Fibroblast of the aortic adventitia (primary cell): ENCODE data around the gene TXNDC12. TPM values are rescaled to one million over a fixed set of nuclear protein-coding genes. Genes with fewer than 3 reads are reported as not detected.

Source experiments
- DNase-seq: peaks from one replicate; pipeline ENCODE4 v3.0.0-alpha.2; 2010; ENCODE audit warnings: low read depth
- H3K4me3 ChIP-seq: 2 replicates; pipeline ENCODE4 v1.5.1; 2011; ENCODE audit warnings: low read depth, mild to moderate bottlenecking, control low read depth, low read length, moderate library complexity
- CTCF ChIP-seq: IDR thresholded peaks from 2 replicates; pipeline ENCODE4 v1.5.1; 2011; ENCODE audit warnings: mild to moderate bottlenecking, low read length, control low read depth, inconsistent platforms; ENCODE audit not compliant: insufficient read depth
- total RNA-seq: library from RNA; depleted of rRNA; stranded (reverse); fragments of >200 nt; gene quantifications from 2 replicates; pipeline ENCODE4 v1.2.3, GENCODE V29; 2012; ENCODE audit warnings: low replicate concordance

Gene TXNDC12
- total RNA-seq, 1 donor, result 58.8 TPM

DNA sequence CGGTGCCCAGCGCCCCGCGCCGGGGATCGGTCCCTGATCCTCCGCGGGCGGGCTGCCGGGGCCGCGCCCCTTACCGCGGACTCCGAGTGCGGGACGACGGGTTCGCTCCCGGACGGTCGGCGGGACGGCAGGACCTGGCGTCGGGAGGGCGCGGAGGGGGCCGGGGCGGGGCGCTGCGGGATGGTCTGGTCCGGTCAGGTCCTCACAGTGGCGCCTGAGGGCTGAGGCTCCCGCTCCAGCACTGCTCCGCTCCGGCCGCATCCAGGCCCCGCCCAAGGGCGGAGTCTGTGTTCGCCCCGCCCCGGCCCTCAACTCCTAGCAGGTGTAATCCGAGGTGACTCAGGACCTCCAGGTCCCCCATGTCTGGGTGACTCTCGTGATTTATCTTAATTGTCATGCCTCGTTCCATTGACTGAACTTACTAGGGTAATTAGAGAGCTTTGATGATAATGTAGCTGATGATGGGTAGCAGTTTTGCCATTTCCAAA is 64.5 kb downstream of the TXNDC12 start, which contains the start of gene RAB3B:
Gene RAB3B, minus strand, starts transcription at position 223 of the 488 bp plus-strand sequence. CDS start 13,583 bp downstream, outside the sequence.
- TF ChIP-seq CTCF, result no peak
- H3K4me3 ChIP-seq, result peak within 1 kb of the TSS; percentile 69
- DNase-seq, result peak; percentile 57

- no peak for TF ChIP-seq CTCF
- peak overlapping the region; percentile 69 for H3K4me3 ChIP-seq
- no peak for DNase-seq
Observed at GRCh38 chr1:51989582-51990477, 65.2 kb downstream of the TXNDC12 start.

DNA sequence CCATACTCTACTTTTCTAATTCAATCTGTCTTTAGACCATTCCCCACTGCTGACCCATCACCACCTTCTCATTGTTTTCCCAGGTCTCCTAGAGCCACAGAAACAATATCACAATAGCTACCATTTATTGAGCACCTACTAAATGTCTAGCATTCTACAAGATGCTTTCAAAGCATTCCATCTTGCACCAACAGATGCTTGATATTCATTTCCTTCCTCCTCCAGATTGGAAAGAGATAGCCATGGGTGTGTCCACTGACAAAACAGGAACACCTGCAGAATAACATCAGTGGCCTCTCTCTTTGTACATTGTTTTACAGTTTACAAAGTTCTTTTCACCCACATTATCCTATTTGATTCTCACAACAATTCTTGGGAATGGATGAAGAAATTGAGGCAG is 66.7 kb downstream of the TXNDC12 start:
- DNase-seq, result no peak
- no peak overlapping the region for H3K4me3 ChIP-seq
- TF ChIP-seq CTCF, result no peak

DNA sequence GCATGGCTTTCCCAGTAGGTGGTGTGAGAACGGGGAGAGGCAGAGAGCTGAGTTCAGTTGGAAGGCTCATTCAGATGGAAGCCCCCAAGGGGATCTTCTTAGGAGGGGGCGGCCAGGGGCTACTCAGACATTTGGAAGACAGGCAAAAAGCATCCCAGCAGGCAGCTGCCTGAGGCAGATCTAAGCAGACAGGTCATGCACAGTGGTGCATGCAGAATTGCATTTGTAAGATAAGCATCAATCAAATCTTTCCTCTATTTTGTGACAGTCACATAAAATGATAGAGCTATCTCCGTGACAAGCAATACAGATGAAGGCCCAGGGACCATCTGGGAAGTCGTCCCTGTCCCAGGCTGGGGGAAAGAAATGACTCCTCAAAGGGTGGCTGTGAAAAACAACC is 68.3 kb downstream of the TXNDC12 start:
- H3K4me3 ChIP-seq, result no peak overlapping the region
- no peak for TF ChIP-seq CTCF
- no peak for DNase-seq

DNA sequence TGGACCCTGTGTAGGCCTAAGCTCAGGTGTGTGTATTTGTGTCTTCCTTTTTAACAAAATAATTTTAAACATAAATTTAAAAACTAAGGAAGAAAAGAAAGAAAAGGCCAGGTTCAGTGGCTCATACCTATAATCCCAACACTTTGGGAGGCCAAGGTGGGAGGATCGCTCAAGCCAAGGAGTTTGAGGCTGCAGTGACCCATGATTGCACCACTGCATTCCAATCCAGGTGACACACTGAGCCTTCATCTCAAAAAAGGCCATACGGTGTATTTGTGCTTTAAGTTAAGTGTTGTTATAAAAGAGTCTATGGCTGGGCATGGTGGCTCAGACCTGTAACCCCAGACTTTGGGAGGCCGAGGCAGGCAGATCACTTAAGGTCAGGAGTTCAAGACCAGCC is 72.8 kb downstream of the TXNDC12 start:
- TF ChIP-seq CTCF, result no peak
- H3K4me3 ChIP-seq, result no peak overlapping the region
- DNase-seq, result no peak

DNA sequence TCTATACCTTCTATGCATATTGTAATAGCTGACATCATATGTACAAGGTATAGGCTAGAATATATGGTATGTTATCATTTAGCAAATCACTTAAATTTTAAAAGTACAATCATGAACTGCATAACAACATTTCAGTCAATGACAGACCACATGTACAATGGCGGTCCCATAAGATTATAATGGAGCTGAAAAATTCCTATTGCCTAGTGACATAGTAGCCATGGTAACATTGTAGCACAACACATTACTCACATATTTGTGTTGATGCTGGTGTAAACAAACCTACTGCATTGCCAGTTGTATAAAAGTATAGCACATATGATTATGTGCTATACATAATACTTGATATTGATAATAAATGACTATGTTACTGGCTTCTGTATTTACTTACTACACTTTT is 73.4 kb downstream of the TXNDC12 start:
- no peak overlapping the region for H3K4me3 ChIP-seq
- TF ChIP-seq CTCF, result no peak
- no peak for DNase-seq

DNA sequence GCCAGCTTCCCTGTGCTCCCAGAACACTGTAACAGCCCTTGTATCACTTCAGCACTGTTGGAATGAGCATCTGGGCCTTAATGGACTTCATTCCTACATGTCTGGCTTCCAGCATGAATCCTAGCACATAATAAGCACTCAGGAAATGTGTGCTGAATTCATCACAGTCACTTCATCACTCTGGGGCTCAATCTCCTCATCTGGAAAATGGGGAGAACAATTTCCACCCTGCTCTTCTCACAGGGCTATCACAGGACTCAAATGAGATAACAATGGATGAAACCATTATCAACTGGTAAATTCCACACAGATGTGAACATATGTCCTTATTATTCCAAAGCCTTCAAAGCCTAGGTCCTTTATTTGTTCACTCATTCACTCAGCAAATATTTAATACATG is 76.9 kb downstream of the TXNDC12 start:
- H3K4me3 ChIP-seq, result no peak overlapping the region
- TF ChIP-seq CTCF, result no peak

More for the DNA sequence above, 76.9 kb downstream of the TXNDC12 start:
- DNase-seq, result no peak
